Right renal pelvis (tissue), 4 donors: ENCODE measurements around the gene ERGIC1. TPM values are rescaled to one million over a fixed set of nuclear protein-coding genes. Genes with fewer than 3 reads are reported as not detected.

Experiments
- DNase-seq, 4 donors: peaks; one replicate each; pipeline ENCODE4 v3.0.0-alpha.2; 2013; ENCODE audit warnings: low read depth in 4 of 4, low spot score in 3 of 4, missing footprints in 1 of 4
- polyA plus RNA-seq, 4 donors: library from polyadenylated mRNA; unstranded; fragments of 120-200 nt; gene quantifications; one replicate each; pipeline ENCODE4 v1.2.1, GENCODE V29; 2013; ENCODE audit not compliant: insufficient read length in 4 of 4

Gene ERGIC1
- polyA plus RNA-seq, 4 donors: 116 to 122 (median 118) TPM

DNA sequence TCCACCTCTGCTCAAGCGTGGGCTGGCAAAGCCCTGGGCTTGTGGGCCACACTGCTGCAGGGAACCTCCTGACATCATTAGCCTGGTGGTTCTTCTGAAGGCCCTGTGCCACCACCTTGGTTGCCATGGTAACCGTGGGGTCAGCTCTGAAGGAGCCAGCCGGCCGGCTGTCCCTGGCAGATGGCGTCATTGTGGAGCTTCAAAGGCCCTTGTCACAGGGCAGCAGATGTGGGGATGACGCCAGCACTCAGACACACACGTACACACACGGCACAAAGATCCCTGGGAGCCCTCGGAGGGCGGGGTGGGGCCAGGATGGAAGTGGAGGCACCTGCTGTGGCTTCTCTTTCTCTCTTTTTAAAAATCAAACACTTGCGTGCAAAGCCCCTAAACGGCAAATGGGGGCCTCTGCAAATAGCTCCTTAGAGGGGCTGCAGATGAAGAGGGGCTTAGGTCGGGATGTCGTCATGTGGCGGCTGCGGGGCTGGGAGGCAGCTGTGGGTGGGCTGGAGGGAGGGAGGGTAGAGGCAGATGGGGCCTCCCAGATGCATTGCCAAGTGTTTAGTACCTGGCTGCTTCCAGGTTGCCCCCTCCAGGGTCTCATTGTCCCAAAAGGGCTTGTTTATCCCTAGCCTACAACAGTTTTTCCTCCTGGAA lies 105.7 kb downstream of the ERGIC1 start:
- DNase-seq: no peak

DNA sequence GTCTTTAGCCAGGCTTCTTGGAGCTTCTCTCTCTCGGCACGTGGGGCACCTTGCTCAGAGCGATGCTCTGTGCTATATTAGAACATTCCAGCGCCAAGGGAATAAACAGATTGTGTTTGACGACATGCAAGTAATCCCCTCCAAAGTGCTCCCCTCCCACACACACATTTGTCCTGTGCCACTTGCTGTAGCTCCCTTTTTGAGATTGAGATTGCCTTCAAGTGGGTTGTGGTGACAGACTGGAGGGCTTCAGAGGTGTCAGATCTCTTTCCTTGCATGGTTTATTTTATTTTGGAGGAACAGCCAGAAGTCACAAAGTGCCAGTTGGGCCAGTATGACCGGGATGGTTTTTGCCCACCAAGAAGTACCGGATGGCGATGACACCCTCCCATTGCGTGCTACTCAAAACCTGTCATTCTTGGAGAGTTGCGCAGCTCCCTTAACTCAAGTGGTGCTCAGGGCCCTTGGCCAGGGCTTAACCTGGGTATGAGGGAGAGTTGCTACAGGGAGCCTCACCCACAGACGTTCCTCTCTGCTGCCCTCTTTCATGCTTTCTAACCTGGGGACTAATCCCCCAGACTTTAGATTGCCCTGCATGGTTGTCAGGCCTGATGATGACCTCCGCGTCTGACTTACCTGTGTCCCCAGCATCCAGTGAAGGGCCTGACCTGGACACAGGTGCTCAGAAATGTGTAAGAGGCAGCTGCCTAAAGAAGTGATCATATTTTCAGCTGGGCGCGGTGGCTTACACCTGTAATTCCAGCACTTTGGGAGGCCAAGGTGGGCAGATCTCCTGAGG lies 106.4 kb downstream of the ERGIC1 start:
- DNase-seq: no peak

DNA sequence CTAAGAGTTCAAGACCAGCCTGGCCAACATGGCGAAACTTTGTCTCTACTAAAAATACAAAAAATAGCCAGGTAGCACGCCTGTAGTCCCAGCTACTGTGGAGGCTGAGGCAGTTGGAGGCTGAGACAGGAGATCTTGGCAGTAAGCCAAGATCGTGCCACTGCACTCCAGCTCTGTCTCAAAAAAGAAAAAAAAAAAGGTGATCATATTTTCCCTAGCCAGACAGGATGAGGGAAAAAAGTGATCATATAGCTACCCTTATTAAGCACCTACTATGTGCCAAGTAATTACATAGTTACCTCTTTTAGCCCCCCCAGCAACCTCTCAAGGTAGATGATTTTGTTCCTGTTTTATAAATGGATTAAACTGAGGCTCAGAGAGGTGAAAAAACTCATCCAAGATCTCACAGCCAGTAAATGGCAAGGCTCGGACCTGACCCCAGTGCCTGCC lies 107.0 kb downstream of the ERGIC1 start:
- DNase-seq: no peak

DNA sequence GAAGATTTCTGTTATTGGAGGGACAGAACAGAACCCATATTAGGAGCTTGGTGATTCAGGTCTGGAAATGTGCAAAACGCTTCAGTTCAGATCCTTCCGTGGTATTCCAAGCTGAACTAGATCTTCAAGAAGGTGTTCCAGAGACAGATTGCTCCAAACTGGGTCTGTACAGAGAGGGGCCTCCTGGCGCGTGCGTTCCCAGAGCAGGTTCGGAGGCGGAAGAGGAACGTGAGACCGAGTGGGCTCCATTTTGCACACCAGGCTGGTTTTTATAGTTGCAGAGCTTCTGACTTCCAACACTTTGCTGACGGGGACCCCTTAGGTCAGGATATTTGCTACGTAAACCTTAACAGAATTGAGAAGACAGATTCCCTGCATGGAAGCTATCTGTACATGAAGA lies 108.5 kb downstream of the ERGIC1 start:
- no peak for DNase-seq

DNA sequence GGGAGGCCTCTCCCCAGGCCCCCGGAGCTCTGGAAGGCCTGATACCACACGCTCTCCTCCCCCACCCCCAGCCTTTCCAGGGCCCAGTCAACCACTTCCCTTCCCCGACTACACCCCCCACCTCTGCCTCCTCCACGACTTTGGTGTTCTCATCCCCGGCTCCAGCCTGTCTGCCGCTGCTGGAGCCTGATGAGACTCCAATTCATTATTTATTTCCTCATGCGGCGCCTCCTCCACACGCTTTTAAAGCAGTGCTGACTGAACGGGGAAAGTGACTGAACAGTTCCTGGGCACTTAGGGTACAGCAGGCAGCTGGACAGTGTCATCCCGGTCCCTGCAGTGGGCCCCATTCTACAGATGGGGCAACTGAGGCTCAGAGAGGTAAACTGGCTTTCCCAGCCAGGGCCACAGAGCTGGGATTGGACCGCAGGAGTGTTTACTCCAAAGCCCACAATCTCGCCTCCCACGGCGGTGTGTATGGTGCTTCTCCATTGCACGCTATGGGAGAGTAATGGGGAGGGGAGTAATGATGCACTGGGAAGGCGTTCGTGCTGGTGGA lies 109.3 kb downstream of the ERGIC1 start:
- DNase-seq: peak in 2 of 4 donors; percentile 54 to 73

DNA sequence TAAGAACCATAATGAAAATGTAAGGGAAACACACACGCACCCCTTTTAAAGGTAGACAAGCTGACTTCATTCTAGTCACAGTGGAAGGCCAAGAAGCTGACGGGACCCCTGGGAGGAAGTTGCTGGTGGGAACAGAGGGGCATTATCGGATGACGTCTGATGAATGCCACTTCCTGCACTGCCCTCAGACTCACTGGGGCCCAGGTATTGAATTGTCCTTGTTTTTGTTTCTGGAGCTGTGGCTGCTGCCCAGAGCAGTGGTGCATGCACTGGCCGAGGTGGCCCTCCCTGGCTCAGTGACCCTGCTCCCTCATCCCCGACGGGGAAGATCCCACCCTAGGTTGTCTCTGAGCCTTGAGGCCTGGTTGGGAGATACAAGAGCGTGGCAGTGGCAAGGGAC lies 109.9 kb downstream of the ERGIC1 start:
- DNase-seq: no peak

DNA sequence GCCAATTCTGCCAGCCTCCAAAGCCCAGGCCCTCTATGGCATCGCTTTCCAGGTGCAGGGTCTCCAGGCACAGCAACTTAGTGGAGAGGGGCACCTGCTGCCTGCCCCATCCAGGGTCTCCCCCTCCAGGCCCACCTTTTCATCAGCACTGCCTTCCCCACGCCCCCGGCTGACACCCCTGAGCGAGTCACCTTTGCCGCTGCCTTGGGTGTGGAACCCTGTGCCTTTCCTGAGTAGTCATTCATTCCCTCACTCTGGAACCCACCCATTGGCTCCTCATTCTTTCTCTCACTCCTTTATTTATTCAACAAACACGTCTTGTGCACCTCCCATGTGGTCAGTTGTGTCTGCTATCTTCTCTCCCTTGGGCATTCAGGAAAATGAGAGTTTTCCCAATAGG lies 110.7 kb downstream of the ERGIC1 start:
- no peak for DNase-seq

DNA sequence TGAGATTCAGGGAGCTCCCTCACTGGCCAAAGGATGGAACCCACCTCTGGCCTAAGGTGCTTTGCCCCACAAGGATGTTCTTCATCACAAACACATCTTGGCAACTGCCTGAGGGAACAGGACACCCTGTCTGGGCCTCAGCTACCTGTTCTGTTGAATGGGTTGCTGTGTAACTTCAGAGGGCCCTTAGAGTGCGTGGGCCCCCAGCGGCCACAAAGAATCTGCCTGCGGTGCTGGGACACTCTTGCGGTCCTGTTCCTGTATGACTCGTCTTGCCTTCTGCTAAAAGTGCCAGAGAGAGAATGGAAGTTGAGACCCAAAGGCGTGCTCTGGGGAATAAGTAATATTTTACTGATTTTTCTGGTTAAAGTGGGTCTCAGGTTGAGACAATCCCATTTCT lies 111.1 kb downstream of the ERGIC1 start:
- no peak for DNase-seq

DNA sequence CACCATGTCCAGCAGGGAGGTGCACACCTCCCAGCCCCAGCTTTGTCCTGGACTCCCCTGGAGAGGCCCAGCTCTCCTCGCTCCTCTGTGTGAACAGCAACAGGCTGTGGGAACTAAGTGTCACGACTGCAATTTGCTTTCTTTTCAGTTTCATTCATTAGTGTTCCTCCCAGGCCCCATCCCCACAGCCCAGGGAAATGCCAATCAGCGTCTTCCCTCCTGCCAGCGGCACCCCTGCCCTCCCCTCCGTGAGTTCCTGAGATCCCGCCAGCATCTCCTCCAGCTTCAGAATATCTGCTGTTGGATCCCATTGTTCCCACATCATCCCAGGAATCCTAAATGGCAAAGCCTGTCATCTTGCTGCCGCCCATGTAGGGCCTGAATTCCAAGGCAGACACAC lies 112.1 kb downstream of the ERGIC1 start:
- DNase-seq: no peak

DNA sequence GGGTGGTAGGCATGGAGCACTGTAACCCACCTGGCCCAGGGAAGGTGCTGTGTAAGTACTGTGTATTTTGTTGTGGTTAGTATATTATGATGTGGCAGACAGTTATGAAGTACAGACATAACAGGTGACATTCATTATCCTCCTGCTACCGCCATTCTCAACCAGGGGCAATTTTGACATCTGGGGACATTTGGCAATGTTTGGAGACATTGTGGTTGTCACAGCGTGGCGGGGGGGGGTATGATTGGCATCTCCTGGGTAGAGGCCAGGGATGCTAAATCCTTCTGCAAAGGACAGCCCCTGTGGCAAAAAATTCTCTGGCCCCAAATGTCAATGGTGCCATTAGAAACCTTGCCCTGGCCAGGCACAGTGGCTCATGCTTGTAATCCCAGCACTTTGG lies 115.4 kb downstream of the ERGIC1 start:
- DNase-seq: no peak

DNA sequence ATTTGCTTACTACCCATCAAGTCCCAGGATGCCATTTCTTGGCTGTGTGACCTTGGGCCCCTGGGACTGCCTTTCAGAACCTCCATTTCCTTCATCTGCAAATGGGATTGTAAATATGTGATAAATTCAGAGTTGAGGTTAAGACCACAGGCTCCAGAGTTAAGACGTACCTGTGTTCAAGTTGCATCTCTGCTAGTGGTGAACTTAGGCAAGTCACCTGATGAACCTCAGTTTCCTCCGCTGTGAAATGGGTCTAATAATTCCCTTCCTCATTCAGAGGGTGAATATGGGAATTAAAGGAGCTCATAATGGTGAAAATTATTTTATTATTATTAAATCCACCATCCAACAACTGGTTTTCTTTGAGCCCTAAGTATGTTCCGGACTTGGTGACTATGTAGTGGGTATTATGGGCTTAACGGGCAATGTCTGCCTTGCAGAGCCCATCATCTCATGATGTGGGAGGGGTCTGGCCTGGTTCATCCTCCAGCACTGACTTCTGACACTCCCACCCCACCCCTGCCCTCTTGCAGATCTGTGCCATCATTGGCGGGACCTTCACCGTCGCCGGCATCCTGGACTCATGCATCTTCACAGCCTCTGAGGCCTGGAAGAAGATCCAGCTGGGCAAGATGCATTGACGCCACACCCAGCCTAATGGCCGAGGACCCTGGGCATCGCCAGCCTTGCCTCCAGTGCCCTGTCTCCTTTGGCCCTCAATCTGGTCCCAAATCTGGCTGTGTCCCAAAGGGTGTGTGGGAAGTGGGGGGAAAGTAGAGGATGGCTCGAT lies 116.3 kb downstream of the ERGIC1 start:
- no peak for DNase-seq

DNA sequence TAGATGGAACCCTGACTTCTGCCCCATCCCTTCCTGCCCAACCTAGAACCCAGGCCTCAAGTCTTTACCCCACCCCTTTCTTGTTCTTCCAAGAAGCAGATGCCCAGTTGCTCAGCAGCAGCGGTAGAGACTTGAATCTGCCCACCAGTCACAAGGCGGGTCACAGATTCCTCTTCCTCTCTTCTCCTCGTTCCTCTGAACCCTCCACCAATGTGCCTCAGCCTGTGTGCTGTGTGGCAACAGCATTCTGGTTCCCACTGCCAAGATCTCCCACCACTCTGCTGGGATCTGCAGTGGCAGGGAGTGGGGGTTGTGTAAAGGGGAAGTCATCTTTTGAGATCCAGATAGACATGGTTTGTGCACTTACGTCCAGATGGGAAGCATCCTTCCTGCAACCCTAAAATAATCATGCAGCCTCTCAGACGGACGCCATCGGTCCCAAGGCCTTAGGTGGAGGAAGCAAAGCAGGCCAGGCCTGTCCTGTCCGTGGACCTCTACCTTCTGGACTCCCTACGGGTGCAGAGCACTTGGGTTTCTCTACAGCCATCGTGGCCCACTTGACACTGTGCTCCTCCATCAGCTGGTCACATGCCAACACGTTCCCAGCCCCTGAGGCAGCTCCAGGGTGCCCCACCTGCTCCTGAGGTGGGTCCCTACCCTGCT lies 117.5 kb downstream of the ERGIC1 start:
- no peak for DNase-seq

DNA sequence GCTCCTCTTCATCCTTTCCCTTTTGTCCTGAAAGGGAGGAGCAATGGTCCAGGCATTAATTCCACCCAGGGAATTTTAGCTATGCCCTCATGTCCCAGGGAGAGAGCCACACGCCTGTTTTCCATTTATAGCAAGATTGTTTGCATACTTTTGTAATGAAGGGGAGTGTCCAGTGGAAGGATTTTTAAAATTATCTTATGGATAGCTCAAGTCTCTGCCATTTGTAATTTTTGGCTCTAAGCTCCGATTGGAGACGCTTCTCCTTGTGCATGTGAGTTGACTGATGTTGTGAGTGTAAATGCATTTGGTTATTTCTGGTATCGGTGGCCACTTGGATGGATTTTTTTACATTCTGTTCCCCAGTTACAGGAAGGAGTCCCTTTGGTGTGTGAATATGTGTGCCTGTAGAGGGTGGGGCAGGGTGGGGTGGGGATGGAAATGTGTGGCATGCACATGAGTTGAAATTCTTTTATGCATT lies 118.0 kb downstream of the ERGIC1 start:
- DNase-seq: no peak

DNA sequence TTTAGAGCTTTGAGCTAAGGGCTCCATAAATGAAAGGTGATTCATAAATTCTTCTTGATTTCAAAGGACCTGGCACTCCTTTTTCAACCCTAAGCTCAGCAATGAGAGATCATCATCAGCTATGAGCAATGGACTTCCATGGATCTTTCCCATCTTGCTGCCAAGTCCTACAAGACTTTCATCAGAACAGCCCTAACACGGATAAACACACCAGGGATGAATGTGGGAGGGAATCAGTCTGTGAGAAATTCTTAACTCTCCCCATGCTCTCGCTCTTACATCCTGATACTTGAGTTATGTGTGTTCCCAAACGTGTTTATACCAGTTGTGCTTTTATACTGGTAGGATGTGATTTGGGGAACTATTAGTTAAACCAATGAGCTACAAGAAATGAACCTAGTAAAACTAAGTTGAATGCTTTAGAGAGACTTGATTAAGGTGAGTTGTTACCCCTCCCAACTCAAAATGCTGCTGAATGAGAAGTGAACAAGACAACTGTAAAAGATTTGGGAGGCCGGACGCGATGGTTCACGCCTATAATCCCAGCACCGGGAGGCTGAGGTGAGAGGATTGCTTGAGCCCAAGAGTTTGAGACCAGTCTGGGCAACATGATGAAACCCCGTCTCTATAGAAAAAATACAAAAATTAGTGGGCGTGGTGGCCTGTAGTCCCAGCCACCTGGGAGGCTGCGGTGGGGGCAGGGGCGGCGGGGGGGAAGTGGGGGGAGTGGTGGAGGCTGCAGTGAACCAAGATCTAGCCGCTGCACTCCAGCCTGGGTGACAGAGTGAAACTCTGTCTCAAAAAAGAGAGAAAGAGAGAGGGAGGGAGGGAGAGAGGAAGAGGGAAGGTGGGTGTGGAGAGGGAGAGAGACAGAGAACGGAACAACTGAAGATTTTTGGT lies 120.0 kb downstream of the ERGIC1 start:
- DNase-seq: no peak

DNA sequence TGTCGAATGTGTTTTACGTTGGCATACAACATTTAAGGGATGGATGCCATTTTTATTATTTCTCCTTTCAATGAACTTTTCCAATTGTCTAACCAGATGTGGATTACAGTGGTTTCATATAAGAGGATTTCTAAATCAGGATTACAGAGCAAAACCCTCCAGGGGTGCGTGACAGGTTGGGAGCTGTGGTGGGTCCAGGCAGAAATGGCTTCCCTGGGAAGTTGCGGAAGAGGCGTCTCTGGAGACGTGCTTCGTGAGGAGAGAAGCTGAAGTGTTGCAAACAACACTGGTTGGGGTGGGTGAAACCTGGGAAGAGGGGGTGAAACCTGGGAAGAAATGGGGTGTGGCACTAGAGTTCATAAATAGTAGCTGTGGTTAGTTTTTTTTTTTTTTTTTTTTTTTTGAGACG lies 120.7 kb downstream of the ERGIC1 start:
- no peak for DNase-seq

DNA sequence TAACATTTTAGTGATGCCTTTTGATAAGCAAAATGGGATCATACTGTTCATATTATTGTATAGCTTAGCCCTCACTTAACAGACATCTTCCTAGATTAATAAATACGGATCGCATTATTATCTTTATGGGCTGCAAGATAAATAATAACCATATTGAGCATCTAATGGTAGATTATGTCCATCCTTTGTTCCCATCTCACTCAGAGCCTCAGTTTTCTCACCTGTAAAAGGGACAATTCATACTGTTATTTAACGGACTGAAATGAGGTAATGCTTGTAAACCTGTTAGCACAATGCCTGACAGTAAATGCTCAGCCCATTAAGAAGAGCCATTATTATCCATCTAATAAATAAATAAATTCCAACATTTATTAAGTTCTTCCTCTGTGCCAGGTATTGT lies 122.2 kb downstream of the ERGIC1 start:
- no peak for DNase-seq

DNA sequence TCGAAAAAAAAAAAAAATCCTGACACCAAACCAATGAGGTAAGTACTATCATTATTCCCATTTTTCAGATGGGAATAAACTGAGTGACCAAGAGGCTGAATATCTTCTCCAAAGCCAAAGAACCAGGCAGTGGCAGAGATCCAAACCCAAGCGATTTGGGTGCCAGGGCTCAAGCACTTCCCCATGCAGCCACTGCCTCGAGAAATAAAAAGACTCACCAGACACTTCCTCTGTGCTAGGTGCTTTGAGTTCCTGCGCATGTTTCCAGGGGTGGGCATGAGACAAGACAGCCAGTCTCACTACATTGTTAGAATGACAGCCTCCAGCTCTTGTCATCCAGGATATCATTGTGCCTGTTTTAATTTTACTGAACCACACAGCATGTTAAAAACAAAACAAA lies 122.9 kb downstream of the ERGIC1 start:
- no peak for DNase-seq

DNA sequence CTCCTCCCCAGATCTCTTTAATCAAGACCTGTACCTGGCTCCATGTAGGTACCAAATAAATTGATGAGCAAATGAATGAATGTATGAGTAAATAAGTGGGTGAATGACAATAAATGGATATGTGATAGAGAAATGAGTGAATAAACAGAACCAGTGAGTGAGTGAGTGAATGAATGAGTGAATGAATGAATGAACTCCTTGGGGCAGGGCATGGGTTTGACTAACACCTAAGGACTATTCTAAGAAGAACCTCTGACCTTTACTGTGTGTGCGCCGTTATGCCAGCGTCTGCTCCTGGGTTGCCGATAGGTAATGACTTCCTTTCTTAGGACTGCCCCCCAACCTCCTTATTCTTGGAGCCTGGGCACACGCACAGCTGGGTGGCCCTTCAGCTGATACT lies 123.4 kb downstream of the ERGIC1 start:
- no peak for DNase-seq

DNA sequence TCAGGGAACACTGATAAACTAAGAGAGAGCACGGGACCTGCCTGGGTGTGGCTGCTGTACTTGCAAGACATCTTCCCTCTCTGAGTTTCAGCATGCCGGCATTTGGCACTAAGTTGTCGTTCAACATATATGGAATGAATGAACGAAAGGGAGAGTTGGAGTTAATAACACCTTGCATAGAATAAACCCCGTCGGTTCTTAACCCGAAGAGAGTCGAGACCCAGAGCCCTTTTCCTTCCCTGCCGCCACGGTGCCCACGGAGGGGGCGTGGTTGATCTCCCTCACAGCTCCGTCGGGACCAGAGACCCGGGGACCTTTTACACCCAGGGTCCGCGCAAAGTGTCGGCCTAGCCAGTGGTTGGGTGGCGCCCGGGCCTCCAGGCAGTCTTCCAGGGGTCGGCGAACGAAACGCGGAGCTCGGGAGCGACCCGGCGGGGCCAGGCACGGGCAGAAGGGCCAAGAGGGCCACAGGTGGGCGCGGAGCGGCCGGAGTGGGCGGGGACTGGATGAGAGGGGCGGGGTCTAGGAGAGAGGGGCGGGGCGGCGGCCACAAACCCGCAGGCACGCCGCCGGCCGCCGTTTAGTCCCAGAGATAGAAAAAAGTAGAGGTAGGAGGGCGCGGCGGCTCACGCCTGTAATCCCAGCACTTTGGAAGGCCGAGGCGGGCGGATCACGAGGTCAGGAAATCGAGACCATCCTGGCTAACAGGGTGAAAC lies 124.4 kb downstream of the ERGIC1 start:
- DNase-seq: peak in 1 of 4 donors; percentile 32
